Measurements from ENCODE around the gene ALG8.

The ALG8 gene

GRCh38 chr11:78139422-78140391, at the start of gene ALG8:
TSS of gene ALG8 (minus strand) at chr11:78139626. CDS start at chr11:78139588, 38 bp downstream.
- peak; percentile 98 for DNase-seq (ENCODE audit: low read depth)
- TF ChIP-seq CTCF (IDR thresholded peaks at IDR 0.05; ENCODE audit: insufficient read depth, low read depth, low read length, missing control alignments) = no peak
- H3K4me3 ChIP-seq (ENCODE audit: low read length) = peak within 1 kb of the TSS; percentile 99

- peak within 1 kb of the TSS; percentile 84 for H3K4me3 ChIP-seq (ENCODE audit: low read length)
Observed at GRCh38 chr11:78188286-78189173, 49.1 kb upstream of the ALG8 start, which contains the start of the genes KCTD21 and USP35. TSS of gene KCTD21 (minus strand) at chr11:78188626. CDS start at chr11:78174554, 14,072 bp downstream. TSS of gene USP35 (plus strand) at chr11:78188919. CDS start at chr11:78196246, 7,327 bp downstream.

GRCh38 chr11:78187366-78188285, 48.2 kb upstream of the ALG8 start:
- H3K4me3 ChIP-seq (ENCODE audit: low read length) = peak overlapping the region; percentile 84
- DNase-seq (ENCODE audit: low read depth) = peak; percentile 64
- no peak for TF ChIP-seq CTCF (IDR thresholded peaks at IDR 0.05; ENCODE audit: insufficient read depth, low read depth, low read length, missing control alignments)

More at GRCh38 chr11:78188286-78189173, 49.1 kb upstream of the ALG8 start, which contains the start of the genes KCTD21 and USP35:
- TF ChIP-seq CTCF (IDR thresholded peaks at IDR 0.05; ENCODE audit: insufficient read depth, low read depth, low read length, missing control alignments) = no peak
- DNase-seq (ENCODE audit: low read depth) = peak; percentile 98

GRCh38 chr11:78181185-78181584, 41.8 kb upstream of the ALG8 start:
- no peak overlapping the region for H3K4me3 ChIP-seq (ENCODE audit: low read length)
- DNase-seq (ENCODE audit: low read depth) = peak; percentile 86
- no peak for TF ChIP-seq CTCF (IDR thresholded peaks at IDR 0.05; ENCODE audit: insufficient read depth, low read depth, low read length, missing control alignments)

GRCh38 chr11:78180751-78181150, 41.3 kb upstream of the ALG8 start:
- no peak for TF ChIP-seq CTCF (IDR thresholded peaks at IDR 0.05; ENCODE audit: insufficient read depth, low read depth, low read length, missing control alignments)
- DNase-seq (ENCODE audit: low read depth) = no peak

More at GRCh38 chr11:78180751-78181150, 41.3 kb upstream of the ALG8 start:
- H3K4me3 ChIP-seq (ENCODE audit: low read length) = no peak overlapping the region

Measured in epithelial cell of esophagus (primary cell).